A549 (cell line): ENCODE data around the gene VSX1. TPM values are rescaled to one million over a fixed set of nuclear protein-coding genes. Genes with fewer than 3 reads are reported as not detected.

Experiments used
- ATAC-seq, 2 experiments: fragments of 200-7000 bp in 1 of 2; fragments of >200 bp in 1 of 2; cut with Nextera tagmentation in 1 of 2; cut with Tn5 transposase in 1 of 2; 3 replicates each; pipeline versions ENCODE4 v1.8.0 to v1.9.1; 2018 to 2020; ENCODE audit warnings: mild to moderate bottlenecking in 1 of 2, moderate library complexity in 1 of 2
- CTCF ChIA-PET: fragments of 300-600 bp; sonication (Branson Sonifier 250); formaldehyde crosslinking; extraction: SDS; loops from one replicate; lab custom pipeline; 2021; ENCODE audit warnings: antibody characterized with exemption, inconsistent platforms; lab: Yijun Ruan, JAX
- POLR2A ChIA-PET: fragments of 350-600 bp; formaldehyde crosslinking; extraction: SDS; loops from one replicate; lab custom pipeline; 2021; ENCODE audit warnings: antibody characterized with exemption, inconsistent platforms; lab: Yijun Ruan, JAX
- DNase-seq, 2 experiments: peaks; one replicate each; pipeline versions ENCODE4 v3.0.0 to v3.0.0-alpha.2; 2011 to 2016; ENCODE audit warnings: low read depth in 1 of 2, low spot score in 1 of 2
- FAIRE-seq: peaks from 2 replicates; lab custom pipeline; 2011; peaks lifted over from hg19 to GRCh38; lab: Jason Lieb, UNC
- H3K27ac ChIP-seq, 2 experiments: fragments of >200 bp; sonication (Bioruptor Twin); formaldehyde crosslinking; 3 replicates each; pipeline ENCODE4 v1.5.1; 2016 to 2017
- H3K4me1 ChIP-seq: fragments of >200 bp; sonication (Bioruptor Twin); formaldehyde crosslinking; 3 replicates; pipeline ENCODE4 v1.6.1; 2016
- H3K4me2 ChIP-seq: fragments of >200 bp; sonication (Bioruptor Twin); formaldehyde crosslinking; 3 replicates; pipeline ENCODE4 v1.6.1; 2016
- H3K4me3 ChIP-seq: fragments of >200 bp; sonication (Bioruptor Twin); formaldehyde crosslinking; 3 replicates; pipeline ENCODE4 v1.5.1; 2016
- H3K9me3 ChIP-seq: fragments of >200 bp; sonication (Bioruptor Twin); formaldehyde crosslinking; 3 replicates; pipeline ENCODE4 v1.6.1; 2016
- BCL3 ChIP-seq: fragments of >200 bp; sonication (Bioruptor Twin); formaldehyde crosslinking; IDR thresholded peaks from 3 replicates; pipeline ENCODE4 v1.6.1; 2016
- BHLHE40 ChIP-seq: IDR thresholded peaks from 2 replicates; pipeline ENCODE4 v1.6.1; 2012; ENCODE audit warnings: low read depth, low read length, inconsistent platforms
- CEBPB ChIP-seq, 2 experiments: fragments of >200 bp in 1 of 2; sonication (Bioruptor Twin) in 1 of 2; formaldehyde crosslinking in 1 of 2; IDR thresholded peaks; 2 replicates each; pipeline ENCODE4 v1.6.1; 2012 to 2016
- EHF ChIP-seq: fragments of 250-450 bp; sonication (Bioruptor Pico); IDR thresholded peaks from 2 replicates; pipeline ENCODE4 v1.5.0; 2020; ENCODE audit warnings: mild to moderate bottlenecking
- EHMT2 ChIP-seq: fragments of 200-600 bp; sonication (generic); IDR thresholded peaks from 2 replicates; pipeline ENCODE4 v1.6.1; 2016; ENCODE audit warnings: antibody characterized with exemption, low read depth, mild to moderate bottlenecking, moderate library complexity
- FOXS1 ChIP-seq: fragments of 250-450 bp; sonication (Bioruptor Pico); IDR thresholded peaks from 2 replicates; pipeline ENCODE4 v1.5.0; 2020; ENCODE audit warnings: mild to moderate bottlenecking, moderate library complexity
- GATA3 ChIP-seq: IDR thresholded peaks from 2 replicates; pipeline ENCODE4 v1.6.1; 2012; ENCODE audit warnings: borderline replicate concordance
- HES2 ChIP-seq: fragments of >200 bp; sonication (Bioruptor Twin); formaldehyde crosslinking; IDR thresholded peaks from 2 replicates; pipeline ENCODE4 v1.6.1; 2016
- HOXB5 ChIP-seq: fragments of 250-450 bp; sonication (Bioruptor Pico); IDR thresholded peaks from 2 replicates; pipeline ENCODE4 v1.5.0; 2020; ENCODE audit warnings: mild to moderate bottlenecking, moderate library complexity
- JUNB ChIP-seq: fragments of >200 bp; sonication (Bioruptor Twin); formaldehyde crosslinking; IDR thresholded peaks from 2 replicates; pipeline ENCODE4 v1.6.1; 2016
- MAFK ChIP-seq: fragments of 450-650 bp; IDR thresholded peaks from 2 replicates; pipeline ENCODE4 v1.6.1; 2014; ENCODE audit not compliant: partially characterized antibody
- MAZ ChIP-seq: fragments of 150-350 bp; IDR thresholded peaks from 2 replicates; pipeline ENCODE4 v1.6.1; 2014; ENCODE audit warnings: antibody characterized with exemption, low read depth, low read length, borderline replicate concordance
- NPAS2 ChIP-seq: fragments of 250-450 bp; sonication (Bioruptor Pico); IDR thresholded peaks from 2 replicates; pipeline ENCODE4 v1.8.0; 2022; ENCODE audit warnings: mild to moderate bottlenecking, moderate library complexity, borderline replicate concordance
- PHF8 ChIP-seq: fragments of 200-600 bp; sonication (generic); IDR thresholded peaks from 2 replicates; pipeline ENCODE4 v1.6.1; 2016; ENCODE audit warnings: low read depth, mild to moderate bottlenecking, antibody characterized with exemption, moderate library complexity, borderline replicate concordance
- POLR2A ChIP-seq: IDR thresholded peaks from 2 replicates; pipeline ENCODE4 v1.6.1; 2012; ENCODE audit warnings: mild to moderate bottlenecking, low read length
- POLR2AphosphoS2 ChIP-seq: conservative IDR thresholded peaks from 2 replicates; pipeline ENCODE4 v1.6.1; 2012; ENCODE audit warnings: low read length, improper control_type of control experiment, inconsistent platforms
- RAD21 ChIP-seq, 2 experiments: fragments of >200 bp in 1 of 2; sonication (Bioruptor Twin) in 1 of 2; formaldehyde crosslinking in 1 of 2; IDR thresholded peaks in 1 of 2; conservative IDR thresholded peaks in 1 of 2; 2 replicates in 1 of 2; 3 replicates in 1 of 2; pipeline ENCODE4 v1.6.1; 2012 to 2018; ENCODE audit warnings: inconsistent platforms in 1 of 2
- WGBS: methylation state at CpG from one replicate; pipeline ENCODE4 v1.1.6; 2017; ENCODE audit errors: missing lambda C conversion rate; 5-methylcytosine and 5-hydroxymethylcytosine counted together
- polyA plus RNA-seq, 4 experiments: library from polyadenylated mRNA; depleted of rRNA in 3 of 4; stranded (reverse); fragments of >200 nt; fragmentation: RNase III in 1 of 4; extraction: RNeasy Plus Mini Kit Qiagen cat#74134 plus additional on column Dnase treatment in 1 of 4; gene quantifications; 2 replicates in 3 of 4; 3 replicates in 1 of 4; pipeline ENCODE4 v1.2.3, GENCODE V29; 2011 to 2017
- TF ChIP-seq, protein P1 (sequence below): IDR thresholded peaks from 2 replicates; pipeline ENCODE4 v1.6.1; 2012; ENCODE audit warnings: low read depth, borderline replicate concordance
- TF ChIP-seq, protein P2 (sequence below): fragments of 450-650 bp; IDR thresholded peaks from 2 replicates; pipeline ENCODE4 v1.6.1; 2014; ENCODE audit warnings: antibody characterized with exemption
- TF ChIP-seq, protein P3 (sequence below): fragments of 250-450 bp; sonication (Bioruptor Pico); IDR thresholded peaks from 2 replicates; pipeline ENCODE4 v1.5.0; 2021; ENCODE audit warnings: mild to moderate bottlenecking, moderate library complexity, borderline replicate concordance

The VSX1 gene
- polyA plus RNA-seq, 2 of the 4 experiments (the other 2 are of a cell fraction), result 0.77 to 2.9 TPM

DNA sequence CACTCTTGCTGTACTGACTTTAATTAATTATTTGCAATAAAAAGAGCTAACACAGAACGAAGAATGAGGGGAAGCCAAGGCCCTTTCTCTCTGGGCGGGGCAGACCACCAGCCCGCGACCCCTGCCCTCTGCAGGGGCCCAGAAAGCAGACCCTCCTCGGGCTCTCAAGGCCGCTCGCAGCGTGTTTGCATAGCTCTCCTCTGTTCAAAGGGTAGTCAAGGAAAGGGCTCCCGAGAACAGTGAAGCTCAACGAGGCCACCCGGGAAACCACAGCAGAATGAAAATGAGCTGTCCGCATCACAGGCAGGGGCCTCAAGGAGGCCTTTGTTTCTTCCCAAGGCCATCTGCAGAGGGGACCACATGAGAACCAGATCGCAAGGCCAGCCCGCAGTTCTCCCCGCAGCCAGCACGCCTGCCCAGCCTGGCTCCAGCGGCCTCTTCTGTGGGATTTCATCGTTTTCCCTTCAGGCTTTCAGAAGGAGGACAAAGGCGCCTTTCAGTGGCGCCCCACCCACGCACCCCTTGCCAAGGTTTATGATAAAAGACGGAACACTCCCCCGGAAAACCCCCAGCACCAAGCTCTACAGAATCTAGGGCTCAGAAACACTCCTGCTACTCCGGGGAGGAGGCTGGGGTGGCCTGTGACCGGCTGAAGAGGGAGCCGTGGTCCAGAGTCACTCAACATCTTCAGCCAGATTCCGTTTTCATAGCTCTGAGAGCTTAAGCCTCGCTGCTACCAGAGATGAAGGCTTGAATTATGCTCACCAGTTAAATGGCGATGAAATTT lies 49.3 kb downstream of the VSX1 start:
- FAIRE-seq, result no peak
- H3K4me1 ChIP-seq, result no peaks in the 10 kb centered on the region
- POLR2A ChIA-PET, result interaction anchor here (0.6 kb wide), 1 partner anchor 546 kb away, joined by 5 read pairs; no protein-coding TSS in a partner anchor
- H3K4me3 ChIP-seq, result no peak overlapping the region
- peak in 1 of 2 experiments; percentile 43; a peak in 2 of 6 replicates for ATAC-seq
- TF ChIP-seq CEBPB (IDR thresholded peaks at IDR 0.05), result no peak
- TF ChIP-seq MAZ, result no peak
- no peak for TF ChIP-seq EHMT2
- TF ChIP-seq EHF, result no peak
- TF ChIP-seq, protein P1, sequence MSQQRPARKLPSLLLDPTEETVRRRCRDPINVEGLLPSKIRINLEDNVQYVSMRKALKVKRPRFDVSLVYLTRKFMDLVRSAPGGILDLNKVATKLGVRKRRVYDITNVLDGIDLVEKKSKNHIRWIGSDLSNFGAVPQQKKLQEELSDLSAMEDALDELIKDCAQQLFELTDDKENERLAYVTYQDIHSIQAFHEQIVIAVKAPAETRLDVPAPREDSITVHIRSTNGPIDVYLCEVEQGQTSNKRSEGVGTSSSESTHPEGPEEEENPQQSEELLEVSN, result no peak
- TF ChIP-seq HOXB5, result no peak
- no peak for TF ChIP-seq HES2
- TF ChIP-seq, protein P2, sequence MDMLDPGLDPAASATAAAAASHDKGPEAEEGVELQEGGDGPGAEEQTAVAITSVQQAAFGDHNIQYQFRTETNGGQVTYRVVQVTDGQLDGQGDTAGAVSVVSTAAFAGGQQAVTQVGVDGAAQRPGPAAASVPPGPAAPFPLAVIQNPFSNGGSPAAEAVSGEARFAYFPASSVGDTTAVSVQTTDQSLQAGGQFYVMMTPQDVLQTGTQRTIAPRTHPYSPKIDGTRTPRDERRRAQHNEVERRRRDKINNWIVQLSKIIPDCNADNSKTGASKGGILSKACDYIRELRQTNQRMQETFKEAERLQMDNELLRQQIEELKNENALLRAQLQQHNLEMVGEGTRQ, result no peak
- TF ChIP-seq, protein P3, sequence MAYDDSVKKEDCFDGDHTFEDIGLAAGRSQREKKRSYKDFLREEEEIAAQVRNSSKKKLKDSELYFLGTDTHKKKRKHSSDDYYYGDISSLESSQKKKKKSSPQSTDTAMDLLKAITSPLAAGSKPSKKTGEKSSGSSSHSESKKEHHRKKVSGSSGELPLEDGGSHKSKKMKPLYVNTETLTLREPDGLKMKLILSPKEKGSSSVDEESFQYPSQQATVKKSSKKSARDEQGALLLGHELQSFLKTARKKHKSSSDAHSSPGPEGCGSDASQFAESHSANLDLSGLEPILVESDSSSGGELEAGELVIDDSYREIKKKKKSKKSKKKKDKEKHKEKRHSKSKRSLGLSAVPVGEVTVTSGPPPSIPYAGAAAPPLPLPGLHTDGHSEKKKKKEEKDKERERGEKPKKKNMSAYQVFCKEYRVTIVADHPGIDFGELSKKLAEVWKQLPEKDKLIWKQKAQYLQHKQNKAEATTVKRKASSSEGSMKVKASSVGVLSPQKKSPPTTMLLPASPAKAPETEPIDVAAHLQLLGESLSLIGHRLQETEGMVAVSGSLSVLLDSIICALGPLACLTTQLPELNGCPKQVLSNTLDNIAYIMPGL (CRISPR knock-in tag), result no peak
- TF ChIP-seq PHF8, result no peak
- no peak for TF ChIP-seq POLR2AphosphoS2
- no peak for TF ChIP-seq JUNB
- TF ChIP-seq GATA3, result no peak
- no peak for TF ChIP-seq MAFK
- TF ChIP-seq NPAS2 (CRISPR knock-in tag), result no peak
- 93% methylated on average over 29 of the region's 29 CpGs for WGBS
- no peak overlapping the region for H3K27ac ChIP-seq
- CTCF ChIA-PET, result interaction anchor here (0.7 to 2.8 kb wide), 8 partner anchors 9 to 384 kb away, joined by 3 to 11 read pairs (median 4); no protein-coding TSS in a partner anchor
- DNase-seq, result no peak
- no peak overlapping the region for H3K4me2 ChIP-seq
- H3K9me3 ChIP-seq, result no peaks in the 10 kb centered on the region

DNA sequence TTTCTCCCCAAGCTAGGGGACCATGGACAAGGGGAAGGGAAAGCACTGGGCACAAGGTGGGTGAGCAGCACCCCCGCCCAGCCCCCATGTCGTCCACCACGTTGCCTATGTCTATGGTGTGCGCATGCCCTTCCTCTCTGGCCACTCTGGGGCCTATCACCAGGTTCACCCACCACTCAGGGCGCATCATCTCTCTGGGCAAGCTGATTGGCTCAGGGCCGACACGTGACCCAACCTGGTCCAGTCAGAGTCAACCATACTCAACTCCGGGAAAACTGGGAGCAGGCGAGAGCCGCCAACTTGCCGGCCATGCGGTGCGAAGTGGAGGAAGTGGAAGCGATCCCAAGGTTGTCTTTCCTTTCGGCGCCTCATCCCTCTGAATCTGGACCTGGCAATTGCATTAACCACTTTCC lies 49.9 kb downstream of the VSX1 start:
- H3K4me2 ChIP-seq, result no peak overlapping the region
- DNase-seq, result no peak
- ChIA-PET CTCF (interaction anchor here (0.7 to 1.5 kb wide), 5 partner anchors 9 to 384 kb away, joined by 3 to 4 read pairs (median 3); no protein-coding TSS in a partner anchor), POLR2A (no interaction called here)
- no peak overlapping the region for H3K27ac ChIP-seq
- no peaks in the 10 kb centered on the region for H3K4me1 ChIP-seq
- FAIRE-seq, result no peak
- no peaks in the 10 kb centered on the region for H3K9me3 ChIP-seq
- no peak overlapping the region for H3K4me3 ChIP-seq
- peak in 1 of 2 experiments; percentile 56; a peak in 2 of 6 replicates for ATAC-seq
- no peak for TF ChIP-seq POLR2A
- TF ChIP-seq, protein P2, result peak; percentile 57
- TF ChIP-seq, all 56 proteins: peak for 1
- 92% methylated on average over 16 of the region's 16 CpGs for WGBS

GRCh38 chr20:25031241-25031640 lies 50.7 kb downstream of the VSX1 start:
- H3K4me1 ChIP-seq, result no peaks in the 10 kb centered on the region
- no peaks in the 10 kb centered on the region for H3K9me3 ChIP-seq
- DNase-seq, result no peak
- POLR2A ChIA-PET, result no interaction called here
- H3K4me3 ChIP-seq, result no peak overlapping the region
- CTCF ChIA-PET, result interaction anchor here (1.4 to 1.5 kb wide), 2 partner anchors 19 kb away, joined by 3 read pairs; no protein-coding TSS in a partner anchor
- no peak for FAIRE-seq
- H3K27ac ChIP-seq, result no peak overlapping the region
- no peak for TF ChIP-seq POLR2AphosphoS2
- TF ChIP-seq RAD21 (conservative IDR thresholded peaks at IDR 0.05 in 1 of 2, IDR thresholded peaks at IDR 0.05 in 1 of 2), result no peak
- no peak for TF ChIP-seq BHLHE40
- TF ChIP-seq BCL3, result no peak
- TF ChIP-seq FOXS1, result no peak
- TF ChIP-seq CEBPB (IDR thresholded peaks at IDR 0.05), result 0 out of 4 replicates have a peak, but pooled peaks of 1 of the 2 experiments have one; percentile 14
- TF ChIP-seq, all 56 proteins: peak for 1
- no peak overlapping the region for H3K4me2 ChIP-seq
- no peak for ATAC-seq
- 84% methylated on average over 3 of the region's 3 CpGs for WGBS
